Thoracic aorta (tissue), 2 donors: ENCODE measurements around the gene ZBTB7A. TPM values are rescaled to one million over a fixed set of nuclear protein-coding genes. Genes with fewer than 3 reads are reported as not detected.

Experiments
- ATAC-seq: fragments of 150-250 bp; one replicate; pipeline ENCODE4 v1.8.0; 2017; ENCODE audit warnings: low read depth; ENCODE audit not compliant: insufficient number of reproducible peaks, low FRiP score
- DNase-seq: peaks from one replicate; pipeline ENCODE4 v3.0.0-alpha.2; 2020; ENCODE audit warnings: low spot score
- H3K27ac ChIP-seq, 2 donors: fragments of 200-600 bp; sonication (generic); 1 replicate in 1 of 2; 2 replicates in 1 of 2; pipeline ENCODE4 v1.5.1; 2016; ENCODE audit warnings: mild to moderate bottlenecking in 2 of 2, moderate library complexity in 2 of 2
- H3K27me3 ChIP-seq: fragments of 200-600 bp; sonication (generic); replicated peaks from 2 replicates; pipeline ENCODE4 v1.6.0; 2016; ENCODE audit warnings: mild to moderate bottlenecking; ENCODE audit not compliant: insufficient read depth
- H3K36me3 ChIP-seq: fragments of 200-600 bp; sonication (generic); one replicate; pipeline ENCODE4 v1.5.1; 2016
- H3K4me1 ChIP-seq, 2 donors: fragments of 200-600 bp; sonication (generic); 1 replicate in 1 of 2; 2 replicates in 1 of 2; pipeline versions ENCODE4 v1.5.1 to v1.6.0; 2016; ENCODE audit warnings: low read depth in 2 of 2, mild to moderate bottlenecking in 1 of 2; ENCODE audit not compliant: control insufficient read depth in 1 of 2
- H3K4me3 ChIP-seq: fragments of 200-600 bp; sonication (generic); 2 replicates; pipeline ENCODE4 v1.5.1; 2016; ENCODE audit warnings: mild to moderate bottlenecking
- H3K9me3 ChIP-seq: fragments of 200-600 bp; sonication (generic); 2 replicates; pipeline ENCODE4 v1.5.1; 2016
- total RNA-seq, 2 donors: library from RNA; depleted of rRNA; stranded (reverse); fragments of >200 nt; gene quantifications; one replicate each; pipeline versions ENCODE4 v1.1.0 to v1.2.3, GENCODE V29; 2016
- TF ChIP-seq, protein P1 (sequence below): fragments of 200-600 bp; sonication (generic); IDR thresholded peaks from one replicate; pipeline ENCODE4 v1.5.1; 2019; ENCODE audit warnings: antibody characterized with exemption

ZBTB7A gene
- total RNA-seq, 2 donors from 2014 or later = 85.1 to 91.9 TPM

- ATAC-seq = no peak
- TF ChIP-seq, protein P1, sequence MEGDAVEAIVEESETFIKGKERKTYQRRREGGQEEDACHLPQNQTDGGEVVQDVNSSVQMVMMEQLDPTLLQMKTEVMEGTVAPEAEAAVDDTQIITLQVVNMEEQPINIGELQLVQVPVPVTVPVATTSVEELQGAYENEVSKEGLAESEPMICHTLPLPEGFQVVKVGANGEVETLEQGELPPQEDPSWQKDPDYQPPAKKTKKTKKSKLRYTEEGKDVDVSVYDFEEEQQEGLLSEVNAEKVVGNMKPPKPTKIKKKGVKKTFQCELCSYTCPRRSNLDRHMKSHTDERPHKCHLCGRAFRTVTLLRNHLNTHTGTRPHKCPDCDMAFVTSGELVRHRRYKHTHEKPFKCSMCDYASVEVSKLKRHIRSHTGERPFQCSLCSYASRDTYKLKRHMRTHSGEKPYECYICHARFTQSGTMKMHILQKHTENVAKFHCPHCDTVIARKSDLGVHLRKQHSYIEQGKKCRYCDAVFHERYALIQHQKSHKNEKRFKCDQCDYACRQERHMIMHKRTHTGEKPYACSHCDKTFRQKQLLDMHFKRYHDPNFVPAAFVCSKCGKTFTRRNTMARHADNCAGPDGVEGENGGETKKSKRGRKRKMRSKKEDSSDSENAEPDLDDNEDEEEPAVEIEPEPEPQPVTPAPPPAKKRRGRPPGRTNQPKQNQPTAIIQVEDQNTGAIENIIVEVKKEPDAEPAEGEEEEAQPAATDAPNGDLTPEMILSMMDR = no peak
- Histone ChIP-seq H3K27ac (no peak overlapping the region), H3K4me1 (peaks cover 4 to 7% of the 10 kb centered on the region in 2 donors), H3K27me3 (no peaks in the 10 kb centered on the region), H3K4me3 (no peak overlapping the region), H3K36me3 (no peaks in the 10 kb centered on the region), H3K9me3 (no peaks in the 10 kb centered on the region)
- DNase-seq = no peak
Measured at GRCh38 chr19:4071610-4072009, 4.9 kb upstream of the ZBTB7A start.

DNA sequence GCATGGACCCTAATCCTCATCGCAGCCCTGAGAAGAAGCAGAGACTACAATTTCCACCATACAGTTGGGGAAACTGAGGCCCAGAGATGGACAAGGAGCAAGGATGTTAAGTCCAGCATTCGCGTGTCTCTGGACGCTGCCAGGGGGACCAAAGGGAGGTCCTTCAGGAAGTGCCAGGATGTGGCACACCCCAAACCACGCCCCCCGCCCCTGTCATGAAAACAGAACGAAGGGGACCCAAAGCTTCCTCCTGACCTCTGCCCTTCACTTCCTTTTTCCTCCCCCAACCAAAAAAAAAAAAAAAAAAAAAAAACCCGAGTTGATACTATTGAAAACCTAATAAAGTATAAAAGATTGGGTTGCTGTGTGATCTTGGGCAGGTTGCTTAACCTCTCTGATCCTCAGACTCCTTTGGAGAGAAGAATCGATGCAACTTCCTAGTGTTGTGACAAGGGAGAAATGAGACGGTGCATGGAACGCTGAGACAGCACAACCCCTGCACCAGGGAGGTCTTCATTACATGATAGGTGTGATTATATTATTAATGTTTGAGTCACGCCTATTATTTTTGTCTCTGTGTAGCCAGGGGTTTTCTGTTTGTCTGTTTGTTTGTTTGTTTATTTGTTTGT lies 2.7 kb upstream of the ZBTB7A start:
- ATAC-seq = no peak
- no peak for DNase-seq
- TF ChIP-seq, protein P1 = no peak
- peaks cover 4 to 7% of the 10 kb centered on the region in 2 donors for H3K4me1 ChIP-seq
- no peaks in the 10 kb centered on the region for H3K36me3 ChIP-seq
- no peak overlapping the region for H3K27ac ChIP-seq
- H3K4me3 ChIP-seq = no peak overlapping the region
- H3K9me3 ChIP-seq = no peaks in the 10 kb centered on the region
- no peaks in the 10 kb centered on the region for H3K27me3 ChIP-seq

DNA sequence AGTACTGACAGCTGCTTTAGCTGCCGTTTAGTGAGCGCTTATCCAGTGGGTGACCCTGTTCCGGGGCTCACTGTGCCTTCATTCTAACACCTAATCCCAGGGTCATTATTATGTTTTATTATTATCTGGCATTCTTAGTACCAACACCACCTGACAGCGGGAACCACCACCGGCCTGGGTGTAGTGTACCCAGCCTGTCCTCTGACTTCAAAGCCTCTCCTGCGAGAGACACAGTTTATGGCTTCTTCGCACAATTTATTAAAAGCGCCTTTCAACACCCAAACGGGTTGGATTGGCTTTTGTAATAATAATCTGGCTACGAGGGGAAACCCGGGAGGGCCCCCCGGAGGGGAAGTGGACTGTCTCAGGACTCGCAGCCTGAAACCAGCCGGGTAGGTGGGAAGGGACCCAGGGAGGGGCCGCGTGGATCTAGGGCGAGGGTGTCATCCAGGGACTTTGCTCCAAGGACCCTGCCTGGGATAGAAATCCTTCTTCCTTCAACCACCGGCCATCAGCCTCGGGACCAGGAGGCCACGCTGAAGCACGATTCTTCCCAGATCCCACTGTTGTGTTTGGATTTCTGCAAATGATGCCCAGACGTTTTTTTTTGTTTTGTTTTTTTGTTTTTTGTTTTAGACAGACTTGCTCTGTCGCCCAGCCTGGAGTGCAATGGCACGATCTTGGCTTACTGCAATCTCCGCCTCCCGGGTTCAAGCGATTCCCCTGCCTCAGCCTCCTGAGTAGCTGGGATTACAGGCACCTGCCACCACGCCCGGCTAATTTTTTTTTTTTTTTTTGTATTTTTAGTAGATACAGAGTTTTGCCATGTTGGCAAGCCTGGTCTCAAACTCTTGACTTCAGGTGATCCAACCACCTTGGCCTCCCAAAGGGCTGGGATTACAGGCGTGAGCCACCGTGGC lies 1.6 kb upstream of the ZBTB7A start:
- DNase-seq (no peak), ATAC-seq (no peak)
- Histone ChIP-seq H3K4me3 (peak overlapping the region; percentile 99), H3K27ac (peak overlapping the region; percentile 79 to 88), H3K4me1 (peaks cover 8 to 13% of the 10 kb centered on the region in 2 donors), H3K9me3 (no peaks in the 10 kb centered on the region), H3K36me3 (no peaks in the 10 kb centered on the region), H3K27me3 (no peaks in the 10 kb centered on the region)
- TF ChIP-seq, protein P1 = no peak

DNA sequence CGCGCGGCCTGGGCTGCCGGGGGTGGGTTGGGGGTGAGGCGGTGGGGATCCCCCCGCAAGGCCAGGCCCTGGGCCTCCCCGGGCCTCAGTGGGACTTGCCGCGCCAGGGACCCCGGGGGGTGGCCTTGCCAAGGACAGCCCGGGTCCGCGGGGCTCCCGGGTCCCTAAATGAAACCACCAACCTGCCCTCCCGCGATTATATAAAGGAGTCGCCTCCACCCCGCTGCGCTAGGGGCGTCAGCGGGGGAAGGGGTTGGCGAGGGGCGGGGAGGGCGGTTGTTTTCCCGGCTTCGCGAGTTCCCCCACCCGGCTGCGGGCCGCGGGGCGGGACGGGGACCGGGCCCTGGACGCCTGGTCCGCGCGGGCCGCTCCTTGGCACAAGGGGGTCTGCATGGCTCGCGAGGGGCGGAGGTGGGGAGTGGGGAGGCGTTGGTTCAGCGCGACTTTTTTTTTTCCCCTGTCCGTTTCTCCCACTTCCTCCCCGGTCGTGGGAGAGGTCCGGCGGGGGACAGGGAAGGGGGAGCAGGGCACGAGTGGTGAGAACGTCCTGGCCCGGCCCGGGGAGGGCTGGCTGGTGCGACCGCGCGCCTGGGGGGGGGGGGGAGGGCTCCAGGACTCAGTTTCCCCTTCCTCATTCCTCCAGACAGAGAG lies 822 bp upstream of the ZBTB7A start:
- Histone ChIP-seq H3K27ac (peak overlapping the region; percentile 79 to 88), H3K27me3 (no peaks in the 10 kb centered on the region), H3K4me3 (peak overlapping the region; percentile 99), H3K4me1 (peaks cover 15 to 21% of the 10 kb centered on the region in 2 donors), H3K9me3 (no peaks in the 10 kb centered on the region), H3K36me3 (no peaks in the 10 kb centered on the region)
- TF ChIP-seq, protein P1 = no peak
- no peak for DNase-seq
- ATAC-seq = no peak

GRCh38 chr19:4066176-4066606 lies 508 bp downstream of the ZBTB7A start:
- TF ChIP-seq, protein P1 = no peak
- DNase-seq (no peak), ATAC-seq (no peak)
- Histone ChIP-seq H3K9me3 (no peaks in the 10 kb centered on the region), H3K27me3 (no peaks in the 10 kb centered on the region), H3K4me1 (peaks cover 26 to 34% of the 10 kb centered on the region in 2 donors), H3K4me3 (peak overlapping the region; percentile 99), H3K36me3 (no peaks in the 10 kb centered on the region), H3K27ac (peak overlapping the region; percentile 79 to 88)
